Kidney (tissue), 14 donors: Measurements from ENCODE around the gene LIPN. TPM values are rescaled to one million over a fixed set of nuclear protein-coding genes. Genes with fewer than 3 reads are reported as not detected.

Source experiments
- DNase-seq, 5 donors: peaks; one replicate each; pipeline ENCODE4 v3.0.0-alpha.2; 2013 to 2020
- FAIRE-seq: peaks from 2 replicates; lab custom pipeline; 2012; peaks lifted over from hg19 to GRCh38; lab: Jason Lieb, UNC
- H3K27ac ChIP-seq, 2 donors: one replicate each; pipeline ENCODE4 v1.7.0; 2013; ENCODE audit warnings: low read depth in 2 of 2, low read length in 2 of 2, inconsistent platforms in 1 of 2
- H3K27me3 ChIP-seq: one replicate; pipeline ENCODE4 v1.7.1; 2013; ENCODE audit warnings: low read length, inconsistent platforms; ENCODE audit not compliant: control insufficient read depth, insufficient read depth
- H3K36me3 ChIP-seq, 3 donors: one replicate each; pipeline versions ENCODE4 v1.7.0 to v1.7.1; 2013; ENCODE audit warnings: low read length in 3 of 3, control low read depth in 1 of 3, inconsistent platforms in 1 of 3; ENCODE audit not compliant: insufficient read depth in 3 of 3, control insufficient read depth in 2 of 3
- H3K4me1 ChIP-seq, 3 donors: one replicate each; pipeline versions ENCODE4 v1.7.0 to v1.7.1; 2013; ENCODE audit warnings: low read length in 3 of 3, inconsistent platforms in 1 of 3, low read depth in 1 of 3; ENCODE audit not compliant: control insufficient read depth in 2 of 3, insufficient read depth in 2 of 3
- H3K4me3 ChIP-seq, 3 donors: one replicate each; pipeline versions ENCODE4 v1.7.0 to v1.8.1; 2013; ENCODE audit warnings: low read length in 3 of 3, control low read depth in 1 of 3, inconsistent platforms in 1 of 3
- H3K9ac ChIP-seq, 3 donors: one replicate each; pipeline versions ENCODE4 v1.7.0 to v1.7.1; 2013; ENCODE audit warnings: low read length in 3 of 3, control low read depth in 1 of 3, inconsistent platforms in 1 of 3
- H3K9me3 ChIP-seq, 3 donors: one replicate each; pipeline versions ENCODE4 v1.7.0 to v1.7.1; 2013; ENCODE audit warnings: low read length in 3 of 3, control low read depth in 1 of 3, inconsistent platforms in 1 of 3; ENCODE audit not compliant: control insufficient read depth in 2 of 3, insufficient read depth in 1 of 3
- intact Hi-C: fragments of 100-400 bp; cut with DNase I; formaldehyde crosslinking; loops from one replicate; pipeline ENCODE4 v1.11.1; 2022
- polyA plus RNA-seq: library from polyadenylated mRNA; stranded (reverse); fragments of 350-450 nt; fragmentation: Illumina TruSeq; extraction: RNeasy Lipid Tissue Mini Kit (QIAGEN cat#74804); gene quantifications from one replicate; pipeline ENCODE4 v1.2.3, GENCODE V29; 2014; ENCODE audit warnings: low read depth, low replicate concordance; ENCODE audit not compliant: insufficient read depth
- total RNA-seq: library from RNA; stranded (reverse); fragmentation: NEBNext Ultra II Directional; extraction: Animal tissue kit (Norgen Biotek cat#: 25700); gene quantifications from one replicate; pipeline ENCODE4 v1.2.1, GENCODE V29; 2021
- TF ChIP-seq, protein P1 (sequence below): IDR thresholded peaks from 3 replicates; pipeline ENCODE4 v1.5.1; 2012; ENCODE audit warnings: mild to moderate bottlenecking, moderate library complexity, borderline replicate concordance; ENCODE audit not compliant: insufficient read depth; ENCODE audit errors: extremely low read depth
- donor health status: control.
- donor health status: control.
- donor health status: control.
- donor health status: control.
- donor health status: control.
- donor health status: DM: yes; HTN: yes; CAD: no.
- donor health status: Normal renal cell carcinoma (clear cell type).

Gene LIPN
- total and polyA plus RNA-seq, 2 donors from 2014 or later, result 0.41 TPM; not detected in 1

DNA sequence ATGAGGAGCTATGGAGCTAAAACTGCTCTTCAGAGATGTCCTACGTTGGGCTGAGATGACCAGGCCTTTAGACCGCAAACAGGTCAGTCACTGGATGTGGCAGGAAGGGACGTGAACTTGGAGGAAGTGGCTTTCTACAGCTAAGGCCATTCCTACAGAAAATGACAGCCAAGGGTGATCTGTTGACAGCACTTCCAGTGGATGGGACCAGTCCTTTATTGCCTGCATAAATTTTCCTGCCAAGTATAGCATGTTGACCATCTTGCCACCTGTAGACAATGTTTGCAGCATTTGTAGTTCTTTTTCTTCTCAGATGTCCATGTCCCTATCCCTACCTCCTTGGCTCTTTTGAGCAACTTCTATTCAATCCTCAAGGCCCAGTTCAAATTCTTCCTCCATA is 46.1 kb downstream of the LIPN start:
- H3K9me3 ChIP-seq, result no peaks in the 10 kb centered on the region
- TF ChIP-seq, protein P1, sequence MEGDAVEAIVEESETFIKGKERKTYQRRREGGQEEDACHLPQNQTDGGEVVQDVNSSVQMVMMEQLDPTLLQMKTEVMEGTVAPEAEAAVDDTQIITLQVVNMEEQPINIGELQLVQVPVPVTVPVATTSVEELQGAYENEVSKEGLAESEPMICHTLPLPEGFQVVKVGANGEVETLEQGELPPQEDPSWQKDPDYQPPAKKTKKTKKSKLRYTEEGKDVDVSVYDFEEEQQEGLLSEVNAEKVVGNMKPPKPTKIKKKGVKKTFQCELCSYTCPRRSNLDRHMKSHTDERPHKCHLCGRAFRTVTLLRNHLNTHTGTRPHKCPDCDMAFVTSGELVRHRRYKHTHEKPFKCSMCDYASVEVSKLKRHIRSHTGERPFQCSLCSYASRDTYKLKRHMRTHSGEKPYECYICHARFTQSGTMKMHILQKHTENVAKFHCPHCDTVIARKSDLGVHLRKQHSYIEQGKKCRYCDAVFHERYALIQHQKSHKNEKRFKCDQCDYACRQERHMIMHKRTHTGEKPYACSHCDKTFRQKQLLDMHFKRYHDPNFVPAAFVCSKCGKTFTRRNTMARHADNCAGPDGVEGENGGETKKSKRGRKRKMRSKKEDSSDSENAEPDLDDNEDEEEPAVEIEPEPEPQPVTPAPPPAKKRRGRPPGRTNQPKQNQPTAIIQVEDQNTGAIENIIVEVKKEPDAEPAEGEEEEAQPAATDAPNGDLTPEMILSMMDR, result no peak
- no peaks in the 10 kb centered on the region for H3K36me3 ChIP-seq
- H3K9ac ChIP-seq, result no peak overlapping the region
- FAIRE-seq, result no peak
- no peaks in the 10 kb centered on the region for H3K27me3 ChIP-seq
- no peak overlapping the region for H3K4me3 ChIP-seq
- no peaks in the 10 kb centered on the region for H3K4me1 ChIP-seq
- DNase-seq, result no peak
- H3K27ac ChIP-seq, result no peak overlapping the region
- intact Hi-C loops, result no loop called here

DNA sequence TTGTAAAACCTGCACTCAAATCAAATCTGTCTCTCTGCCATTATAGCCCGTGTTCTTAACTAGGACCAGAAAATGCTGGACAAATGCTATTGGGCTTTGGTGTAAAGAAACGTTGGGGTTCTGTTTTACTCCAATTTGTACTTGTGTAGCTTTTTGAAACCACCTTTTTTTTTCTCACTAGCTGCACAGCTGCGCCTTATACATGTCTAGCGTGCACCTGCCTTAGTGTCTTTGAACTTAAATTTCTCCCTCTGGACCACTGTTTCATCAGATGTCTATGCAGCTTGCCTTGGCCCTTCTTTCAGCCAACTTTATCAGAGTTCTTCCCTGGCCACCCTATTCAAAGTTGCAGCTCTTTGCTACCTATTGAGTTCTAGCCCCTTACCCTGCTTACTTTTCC is 49.8 kb downstream of the LIPN start:
- Histone ChIP-seq H3K27me3 (no peaks in the 10 kb centered on the region), H3K4me3 (no peak overlapping the region), H3K9ac (no peak overlapping the region), H3K27ac (no peak overlapping the region), H3K36me3 (no peaks in the 10 kb centered on the region), H3K9me3 (no peaks in the 10 kb centered on the region), H3K4me1 (no peaks in the 10 kb centered on the region)
- DNase-seq (no peak), FAIRE-seq (no peak)
- TF ChIP-seq, protein P1, result no peak
- intact Hi-C loops, result loop anchor here (5.0 kb wide), 1 partner anchor 237 kb away; no protein-coding TSS in a partner anchor

DNA sequence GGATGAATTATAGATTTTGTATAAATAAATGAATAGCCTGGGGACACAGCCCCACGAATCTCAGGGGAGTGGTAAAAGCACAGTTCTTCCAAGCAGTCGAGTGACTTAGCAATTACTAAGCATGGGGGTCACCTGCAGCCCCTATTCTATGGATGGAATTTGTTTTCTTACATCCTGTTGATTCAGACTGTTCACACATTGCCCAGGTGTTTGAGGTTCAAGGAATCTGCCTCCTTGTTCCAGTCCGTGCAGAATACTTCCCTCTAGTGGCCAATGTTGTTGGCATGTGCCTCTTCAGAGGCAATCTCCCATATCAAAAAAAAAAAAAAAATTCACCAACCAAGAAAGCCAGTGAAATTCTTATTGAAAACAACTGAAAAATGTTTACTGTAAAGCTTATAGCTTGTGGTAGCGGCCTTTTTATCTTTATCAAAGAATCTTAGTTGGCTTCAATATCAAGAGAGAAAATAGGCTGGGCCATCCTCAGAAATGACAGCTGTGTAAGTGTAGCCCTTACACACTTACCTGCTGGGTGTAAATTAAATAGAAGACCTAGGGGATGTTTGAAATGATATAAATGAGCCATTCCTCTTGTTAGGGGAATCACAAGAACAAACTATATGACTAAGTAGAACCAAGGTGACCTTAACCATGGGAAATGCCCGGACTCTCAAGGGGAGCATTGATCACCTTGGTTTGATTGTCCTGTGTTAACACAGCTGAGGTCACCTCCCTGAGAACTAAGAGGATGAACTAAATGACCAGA is 50.6 kb downstream of the LIPN start:
- Histone ChIP-seq H3K27ac (no peak overlapping the region), H3K9ac (no peak overlapping the region), H3K4me1 (no peaks in the 10 kb centered on the region), H3K27me3 (no peaks in the 10 kb centered on the region), H3K36me3 (no peaks in the 10 kb centered on the region), H3K4me3 (no peak overlapping the region), H3K9me3 (no peaks in the 10 kb centered on the region)
- peak in 3 of 5 donors; percentile 24 to 73 (median 66) for DNase-seq
- peak; percentile 70 for FAIRE-seq
- intact Hi-C loops, result loop anchor here (5.0 kb wide), 1 partner anchor 238 kb away; no protein-coding TSS in a partner anchor
- TF ChIP-seq, protein P1, result peak; percentile 61
